Transverse colon (tissue), 4 donors: ENCODE results near the gene HDAC9. TPM values are rescaled to one million over a fixed set of nuclear protein-coding genes. Genes with fewer than 3 reads are reported as not detected.

Source experiments
- DNase-seq: peaks from one replicate; pipeline ENCODE4 v3.0.0-alpha.2; 2019
- H3K27ac ChIP-seq, 4 donors: fragments of 200-600 bp; sonication (generic); 2 replicates each; pipeline ENCODE4 v1.5.1; 2016 to 2018; ENCODE audit warnings: inconsistent platforms in 4 of 4
- H3K27me3 ChIP-seq: fragments of 200-600 bp; sonication (generic); 2 replicates; pipeline ENCODE4 v1.5.1; 2017; ENCODE audit warnings: inconsistent platforms
- H3K36me3 ChIP-seq, 4 donors: fragments of 200-600 bp; sonication (generic); 2 replicates each; pipeline ENCODE4 v1.5.1; 2017 to 2019; ENCODE audit warnings: inconsistent platforms in 4 of 4
- H3K4me1 ChIP-seq, 4 donors: fragments of 200-600 bp; sonication (generic); 2 replicates each; pipeline ENCODE4 v1.5.1; 2017 to 2020; ENCODE audit warnings: inconsistent platforms in 4 of 4
- H3K4me3 ChIP-seq, 4 donors: fragments of 200-600 bp; sonication (generic); 1 replicate in 1 of 4; 2 replicates in 3 of 4; pipeline versions ENCODE4 v1.5.1 to v1.6.1; 2017 to 2019; ENCODE audit warnings: inconsistent platforms in 4 of 4
- H3K9me3 ChIP-seq, 2 donors: fragments of 200-600 bp; sonication (generic); 2 replicates each; pipeline ENCODE4 v1.5.1; 2017 to 2019; ENCODE audit warnings: inconsistent platforms in 2 of 2
- EP300 ChIP-seq: sonication (generic); formaldehyde crosslinking; IDR thresholded peaks from one replicate; pipeline ENCODE4 v1.6.1; 2017; ENCODE audit warnings: antibody characterized with exemption, low read depth
- POLR2A ChIP-seq: fragments of 450-650 bp; IDR thresholded peaks from one replicate; pipeline ENCODE4 v1.6.1; 2016; ENCODE audit warnings: antibody characterized with exemption, mild to moderate bottlenecking, moderate library complexity
- POLR2AphosphoS5 ChIP-seq, 3 donors: sonication (generic); formaldehyde crosslinking; IDR thresholded peaks; one replicate each; pipeline ENCODE4 v1.6.1; 2016; ENCODE audit warnings: antibody characterized with exemption in 3 of 3
- WGBS, 2 donors: methylation state at CpG; one replicate each; pipeline ENCODE4 v1.1.5; 2018; ENCODE audit warnings: low coverage in 1 of 2; 5-methylcytosine and 5-hydroxymethylcytosine counted together
- in situ Hi-C, 4 donors: fragments of 200-750 bp; cut with MboI; loops; one replicate each; pipeline versions ENCODE4 v1.15.0 to v1.15.1; 2017; ENCODE audit warnings: low sequenced_read_pairs in 3 of 4, low pct_ligation_motif_present in 1 of 4, low pct_unique_long_range_greater_than_20kb in 1 of 4
- intact Hi-C: fragments of 100-400 bp; cut with DNase I; formaldehyde crosslinking; loops from one replicate; pipeline ENCODE4 v1.15.1; 2023; ENCODE audit warnings: low total_unique reads
- total RNA-seq, 4 donors: library from RNA; depleted of rRNA; stranded (reverse); fragments of >200 nt; gene quantifications; one replicate each; pipeline ENCODE4 v1.1.0, GENCODE V29; 2016
- TF ChIP-seq, protein P1 (sequence below), 5 experiments: fragments of 200-600 bp in 3 of 5; fragments of 450-650 bp in 2 of 5; sonication (generic) in 3 of 5; IDR thresholded peaks; 1 replicate in 2 of 5; 2 replicates in 3 of 5; pipeline ENCODE4 v1.5.1; 2016 to 2017; ENCODE audit warnings: antibody characterized with exemption in 5 of 5, inconsistent platforms in 3 of 5, mild to moderate bottlenecking in 2 of 5, moderate library complexity in 1 of 5

The HDAC9 gene
- total RNA-seq, 4 donors from 2014 or later, result 6.0 to 47.5 (median 33.7) TPM

DNA sequence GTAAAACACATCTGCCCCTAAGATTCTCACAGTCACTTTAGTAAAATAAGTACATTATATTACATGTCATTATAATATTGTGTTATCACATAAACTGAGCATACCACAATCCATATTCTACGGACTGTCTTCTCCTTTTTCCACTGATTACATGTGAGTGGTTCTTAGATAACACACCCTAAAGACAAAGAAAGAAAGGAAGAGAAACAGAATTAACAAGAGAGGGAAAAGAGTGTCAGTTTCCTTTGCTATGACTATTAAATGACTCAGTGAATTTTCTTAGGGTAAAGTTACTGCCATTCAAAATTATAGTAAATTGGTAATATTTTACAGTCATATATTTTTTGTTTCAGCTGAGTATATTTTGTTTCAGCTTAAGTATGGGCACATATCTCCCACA lies 353.6 kb downstream of the HDAC9 start:
- no peaks in the 10 kb centered on the region for H3K27me3 ChIP-seq
- in situ Hi-C loops, result no loop called here
- intact Hi-C loops, result no loop called here
- H3K4me1 ChIP-seq, result no peaks in the 10 kb centered on the region
- DNase-seq, result no peak
- TF ChIP-seq POLR2AphosphoS5 (IDR thresholded peaks at IDR 0.05), result no peak
- TF ChIP-seq, protein P1, sequence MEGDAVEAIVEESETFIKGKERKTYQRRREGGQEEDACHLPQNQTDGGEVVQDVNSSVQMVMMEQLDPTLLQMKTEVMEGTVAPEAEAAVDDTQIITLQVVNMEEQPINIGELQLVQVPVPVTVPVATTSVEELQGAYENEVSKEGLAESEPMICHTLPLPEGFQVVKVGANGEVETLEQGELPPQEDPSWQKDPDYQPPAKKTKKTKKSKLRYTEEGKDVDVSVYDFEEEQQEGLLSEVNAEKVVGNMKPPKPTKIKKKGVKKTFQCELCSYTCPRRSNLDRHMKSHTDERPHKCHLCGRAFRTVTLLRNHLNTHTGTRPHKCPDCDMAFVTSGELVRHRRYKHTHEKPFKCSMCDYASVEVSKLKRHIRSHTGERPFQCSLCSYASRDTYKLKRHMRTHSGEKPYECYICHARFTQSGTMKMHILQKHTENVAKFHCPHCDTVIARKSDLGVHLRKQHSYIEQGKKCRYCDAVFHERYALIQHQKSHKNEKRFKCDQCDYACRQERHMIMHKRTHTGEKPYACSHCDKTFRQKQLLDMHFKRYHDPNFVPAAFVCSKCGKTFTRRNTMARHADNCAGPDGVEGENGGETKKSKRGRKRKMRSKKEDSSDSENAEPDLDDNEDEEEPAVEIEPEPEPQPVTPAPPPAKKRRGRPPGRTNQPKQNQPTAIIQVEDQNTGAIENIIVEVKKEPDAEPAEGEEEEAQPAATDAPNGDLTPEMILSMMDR (IDR thresholded peaks at IDR 0.05), result no peak
- no peak for TF ChIP-seq EP300
- TF ChIP-seq POLR2A, result no peak
- no peaks in the 10 kb centered on the region for H3K36me3 ChIP-seq
- no peak overlapping the region for H3K27ac ChIP-seq
- 40 to 68% methylated on average over 1 of the region's 1 CpG for WGBS, 2 donors
- no peak overlapping the region for H3K4me3 ChIP-seq
- H3K9me3 ChIP-seq, result no peaks in the 10 kb centered on the region

DNA sequence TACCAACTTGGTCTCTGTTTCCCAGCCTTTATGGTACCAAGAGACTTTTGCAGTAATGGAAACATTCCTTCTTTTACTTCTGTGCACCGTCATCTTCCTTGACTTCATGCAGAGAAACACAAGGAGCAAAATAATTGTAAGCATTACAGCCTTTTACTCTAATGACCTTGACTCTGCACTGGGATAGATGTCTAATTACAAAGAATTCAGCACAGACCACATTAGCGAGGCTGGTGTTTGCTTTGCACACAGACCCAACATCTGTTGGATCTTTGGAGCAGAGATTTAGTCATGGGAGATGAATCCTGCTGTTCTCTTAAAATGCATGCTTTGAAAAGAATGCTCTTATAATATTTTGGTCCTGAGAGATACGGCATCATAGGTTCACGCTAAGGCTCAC lies 360.2 kb downstream of the HDAC9 start:
- Histone ChIP-seq H3K36me3 (no peaks in the 10 kb centered on the region), H3K27ac (no peak overlapping the region), H3K9me3 (no peaks in the 10 kb centered on the region), H3K27me3 (no peaks in the 10 kb centered on the region), H3K4me3 (no peak overlapping the region), H3K4me1 (no peaks in the 10 kb centered on the region)
- WGBS, 2 donors, result 78 to 79% methylated on average over 4 of the region's 4 CpGs
- in situ Hi-C loops (no loop called here), intact Hi-C loops (no loop called here)
- no peak for TF ChIP-seq POLR2AphosphoS5 (IDR thresholded peaks at IDR 0.05)
- TF ChIP-seq POLR2A, result no peak
- TF ChIP-seq, protein P1 (IDR thresholded peaks at IDR 0.05), result no peak
- no peak for TF ChIP-seq EP300
- DNase-seq, result no peak

DNA sequence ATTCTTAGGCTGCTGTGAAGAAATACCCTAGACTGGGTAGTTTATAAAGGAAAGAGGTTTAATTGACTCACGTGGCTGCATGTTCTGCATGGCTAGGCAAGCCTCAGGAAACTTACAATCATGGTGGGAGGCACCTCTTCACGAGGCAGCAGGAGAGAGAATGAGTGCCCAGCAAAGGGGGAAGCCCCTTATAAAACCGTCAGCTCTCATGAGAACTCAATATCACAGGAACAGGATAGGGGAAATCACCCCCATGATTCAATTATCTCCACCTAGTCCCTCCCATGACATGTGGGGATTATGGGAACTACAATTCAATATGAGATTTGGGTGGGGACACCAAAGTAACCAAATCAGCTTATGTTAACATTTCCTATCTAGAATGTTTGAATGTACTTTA lies 362.7 kb downstream of the HDAC9 start:
- no peaks in the 10 kb centered on the region for H3K36me3 ChIP-seq
- 42 to 64% methylated on average over 3 of the region's 3 CpGs for WGBS, 2 donors

DNA sequence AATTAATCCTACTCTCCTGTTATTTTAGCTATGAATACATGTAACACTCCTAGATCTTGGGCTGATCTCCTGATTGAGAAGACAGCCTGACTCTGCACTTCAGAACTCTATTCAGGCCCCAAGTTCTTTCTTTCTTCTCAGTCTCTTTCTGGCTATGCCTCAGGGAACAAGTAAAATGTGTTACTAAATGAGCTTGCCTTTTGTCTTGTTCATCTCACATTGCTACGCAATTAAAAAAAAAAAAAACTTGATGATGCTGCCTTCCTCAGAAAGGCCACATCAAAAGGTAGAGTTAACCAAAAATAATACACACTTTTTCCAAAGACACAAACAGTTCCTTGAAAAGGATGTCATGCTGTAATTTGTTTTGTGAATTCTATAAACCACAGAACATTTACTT lies 363.8 kb downstream of the HDAC9 start:
- H3K36me3 ChIP-seq, result no peaks in the 10 kb centered on the region
- H3K4me3 ChIP-seq, result no peak overlapping the region
- no peaks in the 10 kb centered on the region for H3K4me1 ChIP-seq
- no peak for DNase-seq
- no peak for TF ChIP-seq POLR2A
- TF ChIP-seq POLR2AphosphoS5 (IDR thresholded peaks at IDR 0.05), result no peak
- TF ChIP-seq, protein P1 (IDR thresholded peaks at IDR 0.05), result no peak
- no peak for TF ChIP-seq EP300
- no peaks in the 10 kb centered on the region for H3K9me3 ChIP-seq
- H3K27ac ChIP-seq, result no peak overlapping the region
- in situ Hi-C loops (no loop called here), intact Hi-C loops (no loop called here)
- H3K27me3 ChIP-seq, result no peaks in the 10 kb centered on the region
- 75 to 79% methylated on average over 1 of the region's 1 CpG for WGBS, 2 donors

More for the DNA sequence above, 362.7 kb downstream of the HDAC9 start:
- Histone ChIP-seq H3K27me3 (no peaks in the 10 kb centered on the region), H3K4me3 (no peak overlapping the region), H3K27ac (no peak overlapping the region), H3K9me3 (no peaks in the 10 kb centered on the region), H3K4me1 (no peaks in the 10 kb centered on the region)
- in situ Hi-C loops, result no loop called here
- no peak for TF ChIP-seq EP300
- no peak for TF ChIP-seq POLR2AphosphoS5 (IDR thresholded peaks at IDR 0.05)
- no peak for TF ChIP-seq POLR2A
- TF ChIP-seq, protein P1 (IDR thresholded peaks at IDR 0.05), result no peak
- intact Hi-C loops, result no loop called here
- DNase-seq, result no peak
